HepG2 (cell line): ENCODE data around the gene LRRC27. TPM values are rescaled to one million over a fixed set of nuclear protein-coding genes. Genes with fewer than 3 reads are reported as not detected.

Source experiments
- ATAC-seq: fragments of 200-7000 bp; cut with Tn5 transposase; 3 replicates; pipeline ENCODE4 v1.9.1; 2020; ENCODE audit warnings: mild to moderate bottlenecking, moderate library complexity
- BruUV-seq: library from RNA; stranded (reverse); fragments of 400-500 nt; replicated peaks from 2 replicates; lab custom pipeline; 2021; lab: Mats Ljungman, UMichigan
- CTCF ChIA-PET: fragments of 300-600 bp; formaldehyde crosslinking; extraction: SDS; loops from one replicate; lab custom pipeline; 2021; ENCODE audit warnings: low total read pairs, inconsistent platforms, low intra/inter-chr PET ratio; lab: Yijun Ruan, JAX
- POLR2A ChIA-PET: fragments of 350-600 bp; sonication (Branson Sonifier 250); formaldehyde crosslinking; loops from one replicate; lab custom pipeline; 2020; ENCODE audit warnings: antibody characterized with exemption, inconsistent platforms; lab: Yijun Ruan, JAX
- DNase-seq: peaks from one replicate; pipeline ENCODE4 v3.0.0-alpha.2; 2015; ENCODE audit warnings: low spot score
- FAIRE-seq: peaks from 3 replicates; lab custom pipeline; 2011; peaks lifted over from hg19 to GRCh38; lab: Jason Lieb, UNC
- H2AFZ ChIP-seq: one replicate; pipeline ENCODE4 v1.6.1; 2011; ENCODE audit warnings: low read length, inconsistent platforms
- H3K27ac ChIP-seq: fragments of 300-600 bp; 3 replicates; pipeline ENCODE4 v1.8.0; 2011; ENCODE audit warnings: mixed run types, mild to moderate bottlenecking, mixed read lengths, low read length, inconsistent platforms; ENCODE audit not compliant: insufficient read depth; ENCODE audit errors: extremely low read length
- H3K27me3 ChIP-seq, 2 experiments: fragments of 200-600 bp in 1 of 2; 2 replicates in 1 of 2; 3 replicates in 1 of 2; pipeline versions ENCODE4 v1.6.0 to v1.8.0; 2011; ENCODE audit warnings: low read length in 2 of 2, mild to moderate bottlenecking in 2 of 2, moderate library complexity in 2 of 2, inconsistent platforms in 1 of 2; ENCODE audit not compliant: insufficient read depth in 2 of 2, control insufficient read depth in 1 of 2
- H3K36me3 ChIP-seq, 2 experiments: fragments of 200-600 bp in 1 of 2; replicated peaks in 1 of 2; 2 replicates in 1 of 2; 3 replicates in 1 of 2; pipeline versions ENCODE4 v1.5.1 to v1.8.0; 2011; ENCODE audit warnings: low read length in 2 of 2, inconsistent platforms in 1 of 2; ENCODE audit not compliant: insufficient read depth in 2 of 2, control insufficient read depth in 1 of 2
- H3K4me1 ChIP-seq: 2 replicates; pipeline ENCODE4 v1.5.1; 2012; ENCODE audit warnings: low read length, inconsistent platforms; ENCODE audit not compliant: insufficient read depth
- H3K4me2 ChIP-seq: 2 replicates; pipeline ENCODE4 v1.6.0; 2011; ENCODE audit warnings: low read depth, low read length, inconsistent platforms
- H3K4me3 ChIP-seq, 3 experiments: fragments of 200-600 bp in 1 of 3; sonication (generic), shearing (Covaris generic) in 1 of 3; replicated peaks in 1 of 3; 2 replicates each; pipeline ENCODE4 v1.5.1; 2011 to 2016; ENCODE audit warnings: low read length in 3 of 3, inconsistent platforms in 2 of 3, low read depth in 2 of 3, mild to moderate bottlenecking in 2 of 3, control low read depth in 1 of 3, mixed read lengths in 1 of 3; ENCODE audit not compliant: insufficient read depth in 1 of 3
- H3K79me2 ChIP-seq: one replicate; pipeline ENCODE4 v1.6.1; 2011; ENCODE audit warnings: low read length, inconsistent platforms; ENCODE audit not compliant: insufficient read depth
- H3K9ac ChIP-seq: 2 replicates; pipeline ENCODE4 v1.6.0; 2011; ENCODE audit warnings: mild to moderate bottlenecking, low read depth, low read length, inconsistent platforms; ENCODE audit not compliant: insufficient read depth
- H3K9me3 ChIP-seq: 2 replicates; pipeline ENCODE4 v1.5.1; 2012; ENCODE audit warnings: mild to moderate bottlenecking, low read length
- H4K20me1 ChIP-seq: 2 replicates; pipeline ENCODE4 v1.6.0; 2011; ENCODE audit warnings: inconsistent platforms, mild to moderate bottlenecking, low read length, moderate library complexity; ENCODE audit not compliant: insufficient read depth
- BHLHE40 ChIP-seq: IDR thresholded peaks from 2 replicates; pipeline ENCODE4 v1.6.1; 2011; ENCODE audit warnings: low read length, improper control_type of control experiment
- MLLT10 ChIP-seq: sonication (generic); formaldehyde crosslinking; IDR thresholded peaks from 2 replicates; pipeline ENCODE4 v1.4.0; 2020; ENCODE audit warnings: missing genetic modification reagents
- NR2F1 ChIP-seq, 2 experiments: fragments of 450-650 bp in 1 of 2; formaldehyde crosslinking in 1 of 2; IDR thresholded peaks; 2 replicates each; pipeline versions ENCODE4 v1.5.0 to v1.6.1; 2016 to 2020; ENCODE audit warnings: mild to moderate bottlenecking in 1 of 2, missing compliant biosample characterization in 1 of 2, missing genetic modification reagents in 1 of 2, moderate library complexity in 1 of 2
- SKI ChIP-seq: fragments of 450-650 bp; IDR thresholded peaks from one replicate; pipeline ENCODE4 v1.6.1; 2018; ENCODE audit warnings: mild to moderate bottlenecking; ENCODE audit not compliant: partially characterized antibody
- ZBTB26 ChIP-seq: IDR thresholded peaks from 2 replicates; pipeline ENCODE4 v1.6.1; 2016; ENCODE audit warnings: missing compliant biosample characterization, missing genetic modification reagents, borderline replicate concordance
- ZFY ChIP-seq: sonication (generic); formaldehyde crosslinking; IDR thresholded peaks from 2 replicates; pipeline ENCODE4 v1.4.0; 2020; ENCODE audit warnings: missing genetic modification reagents
- WGBS: methylation state at CpG from one replicate; pipeline ENCODE4 v1.1.6; 2017; ENCODE audit warnings: low lambda C conversion rate; 5-methylcytosine and 5-hydroxymethylcytosine counted together
- in situ Hi-C: cut with HindIII; loops from 2 replicates; pipeline ENCODE4 v1.10.0; 2017; ENCODE audit warnings: low pct_unique_long_range_greater_than_20kb; ENCODE audit not compliant: extremely low pct_ligation_motif_present
- intact Hi-C: fragments of 100-400 bp; cut with micrococcal nuclease; formaldehyde crosslinking; loops from one replicate; pipeline ENCODE4 v1.10.0; 2022; ENCODE audit not compliant: unreplicated experiment
- polyA plus RNA-seq, 8 experiments: library from polyadenylated mRNA; depleted of rRNA in 3 of 8; stranded (reverse) in 7 of 8; unstranded in 1 of 8; fragments of >200 nt; fragmentation: Illumina TruSeq in 4 of 8; extraction: Trizol in 4 of 8; gene quantifications; 2 replicates each; pipeline versions ENCODE4 v1.2.1 to v1.2.3, GENCODE V29; 2011 to 2016; ENCODE audit warnings: low read depth in 4 of 8, missing spikeins in 1 of 8, mixed read lengths in 1 of 8; ENCODE audit not compliant: insufficient read depth in 1 of 8
- total RNA-seq, 5 experiments: library from RNA; depleted of rRNA; stranded (reverse); fragments of >200 nt; fragmentation: Illumina TruSeq; extraction: Trizol; gene quantifications; 2 replicates each; pipeline ENCODE4 v1.2.3, GENCODE V29; 2016; ENCODE audit warnings: low read depth in 1 of 5

The LRRC27 gene
- total and polyA plus RNA-seq, 2 of the 13 experiments (the other 11 are each of a cell fraction or from before 2014, with no cell fraction given): 4.2 to 4.6 TPM

GRCh38 chr10:132320654-132321469, 11.1 kb upstream of the LRRC27 start:
- H3K9me3 ChIP-seq: no peaks in the 10 kb centered on the region
- H3K27ac ChIP-seq: no peak overlapping the region
- ChIA-PET CTCF (no interaction called here), POLR2A (interaction anchor here (1.6 kb wide), 1 partner anchor 13 kb away, joined by 4 read pairs; the partner anchor contains the start of gene STK32C)
- H3K4me1 ChIP-seq: peaks cover 26% of the 10 kb centered on the region
- peak overlapping the region in 1 of 3 experiments; percentile 39; a peak in 1 of 6 replicates for H3K4me3 ChIP-seq
- no peaks in the 10 kb centered on the region for H3K27me3 ChIP-seq
- no peak for DNase-seq
- ATAC-seq: no peak
- no TSS peak for BruUV-seq
- no peak overlapping the region for H2AFZ ChIP-seq
- WGBS: 88% methylated on average over 13 of the region's 13 CpGs
- no peaks in the 10 kb centered on the region for H3K79me2 ChIP-seq
- H3K36me3 ChIP-seq: no peaks in the 10 kb centered on the region
- H3K9ac ChIP-seq: no peak overlapping the region
- peak overlapping the region; percentile 76 for H3K4me2 ChIP-seq
- in situ Hi-C loops: no loop called here
- no peaks in the 10 kb centered on the region for H4K20me1 ChIP-seq
- intact Hi-C loops: no loop called here
- TF ChIP-seq ZFY (CRISPR knock-in tag) (peak; percentile 20; the same call in 1 of the 2 replicates), NR2F1 (CRISPR knock-in tag; IDR thresholded peaks at IDR 0.05) (no peak)
- no peak for FAIRE-seq

- Histone ChIP-seq H2AFZ (no peak overlapping the region), H3K79me2 (no peaks in the 10 kb centered on the region), H3K4me3 (no peak overlapping the region), H3K9ac (no peak overlapping the region), H3K4me2 (no peak overlapping the region), H3K27ac (no peak overlapping the region), H4K20me1 (no peaks in the 10 kb centered on the region), H3K9me3 (no peaks in the 10 kb centered on the region), H3K36me3 (0 out of 5 replicates have a peak, but pooled peaks cover 0 to 3% of the 10 kb centered on the region in 2 experiments), H3K27me3 (no peaks in the 10 kb centered on the region), H3K4me1 (peaks cover 26% of the 10 kb centered on the region)
- no TSS peak for BruUV-seq
- ChIA-PET POLR2A (no interaction called here), CTCF (no interaction called here)
- FAIRE-seq (no peak), DNase-seq (no peak), ATAC-seq (no peak)
- no peak for TF ChIP-seq BHLHE40
- no peak for TF ChIP-seq SKI
- no peak for TF ChIP-seq MLLT10
- no peak for TF ChIP-seq ZBTB26 (CRISPR knock-in tag)
- intact Hi-C loops: no loop called here
- WGBS: 96% methylated on average over 7 of the region's 10 CpGs
- in situ Hi-C loops: no loop called here
Measured at GRCh38 chr10:132321726-132322125, 10.3 kb upstream of the LRRC27 start.
